GM21447 (cell line): ENCODE data around the gene ARHGEF7.

Experiments
- ATAC-seq: cut with Tn5 transposase; IDR thresholded peaks from one replicate; pipeline ENCODE4 v1.9.1; 2021; ENCODE audit not compliant: unreplicated experiment

The ARHGEF7 gene

DNA sequence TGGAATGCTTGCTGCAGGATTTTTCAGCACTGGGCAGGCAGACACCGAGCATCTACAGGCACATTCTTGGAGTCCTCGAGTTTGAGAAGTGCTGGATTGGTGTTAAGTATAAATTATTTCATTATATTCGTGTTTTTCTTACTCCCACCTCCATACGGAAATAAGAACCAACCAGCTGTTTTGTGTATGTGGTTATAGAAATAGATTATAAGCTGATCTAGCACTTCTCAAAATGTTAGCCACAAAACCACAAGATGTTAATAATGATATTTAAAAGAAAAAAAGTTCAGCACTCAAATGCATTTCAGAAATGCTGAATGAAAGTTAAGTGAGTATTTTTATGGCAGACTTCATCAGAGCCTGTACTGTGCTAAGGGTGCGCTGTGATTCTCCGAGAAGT lies 181.3 kb downstream of the ARHGEF7 start:
- no peak for ATAC-seq

GRCh38 chr13:111298214-111298975 lies 183.3 kb downstream of the ARHGEF7 start:
- ATAC-seq, result no peak

DNA sequence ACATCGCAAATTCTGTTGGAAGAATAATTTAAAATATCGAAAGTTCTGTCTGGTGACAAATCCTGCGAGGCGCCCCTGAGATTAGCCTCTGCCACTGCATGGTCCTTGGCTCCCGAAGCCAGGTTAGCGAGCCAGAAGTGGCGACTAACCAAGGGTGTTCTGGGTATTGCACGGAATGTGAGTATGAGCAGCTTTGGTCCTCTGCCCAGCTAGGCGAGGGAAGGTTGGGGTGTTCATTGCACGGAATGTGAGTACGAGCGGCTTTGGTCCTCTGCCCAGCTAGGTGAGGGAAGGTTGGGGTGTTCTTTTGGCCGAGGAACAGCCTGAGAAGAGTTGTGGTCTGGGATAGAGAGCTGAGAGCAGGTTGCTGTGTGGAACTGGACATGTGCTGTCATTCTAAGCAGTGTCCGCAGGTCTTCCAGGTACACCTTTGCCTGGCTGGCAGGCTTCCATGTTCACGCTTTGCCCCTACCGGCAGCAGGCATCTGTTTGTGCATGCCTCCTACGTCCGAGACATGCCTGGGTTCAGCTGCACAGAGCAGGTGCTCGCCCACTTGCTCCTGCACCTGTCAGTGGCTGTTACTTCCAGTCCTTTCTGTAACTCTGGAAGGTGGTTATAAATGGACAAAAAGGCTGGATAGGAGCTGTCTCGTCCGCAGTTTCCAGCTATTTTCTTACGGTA lies 187.1 kb downstream of the ARHGEF7 start:
- no peak for ATAC-seq

- ATAC-seq, result no peak
Observed at GRCh38 chr13:111303559-111303958, 188.4 kb downstream of the ARHGEF7 start.

DNA sequence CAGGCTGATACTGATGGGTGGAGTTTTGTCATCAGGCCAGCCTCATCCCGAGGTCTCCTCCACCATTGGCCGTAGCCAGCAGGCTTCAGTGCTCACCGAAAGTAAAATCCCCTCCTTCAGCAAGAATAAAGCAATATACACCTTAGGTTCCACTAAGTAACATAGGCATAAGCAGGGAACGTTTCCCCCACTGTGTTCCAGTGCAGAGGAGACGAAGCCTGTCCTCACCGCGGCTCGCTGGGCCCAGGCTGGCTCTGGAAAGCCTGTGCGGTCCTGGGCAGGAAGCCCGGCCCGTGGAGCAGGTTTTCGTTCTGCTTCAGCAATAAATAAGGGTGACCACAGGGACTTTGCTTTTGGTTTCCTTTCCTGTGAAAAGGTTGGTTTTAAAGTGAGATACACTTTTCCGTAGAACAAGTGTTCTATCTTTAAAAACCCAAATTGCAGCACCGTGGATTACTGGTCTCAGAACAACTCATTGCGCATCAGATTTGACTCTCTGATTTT lies 189.0 kb downstream of the ARHGEF7 start:
- peak; percentile 96 for ATAC-seq

DNA sequence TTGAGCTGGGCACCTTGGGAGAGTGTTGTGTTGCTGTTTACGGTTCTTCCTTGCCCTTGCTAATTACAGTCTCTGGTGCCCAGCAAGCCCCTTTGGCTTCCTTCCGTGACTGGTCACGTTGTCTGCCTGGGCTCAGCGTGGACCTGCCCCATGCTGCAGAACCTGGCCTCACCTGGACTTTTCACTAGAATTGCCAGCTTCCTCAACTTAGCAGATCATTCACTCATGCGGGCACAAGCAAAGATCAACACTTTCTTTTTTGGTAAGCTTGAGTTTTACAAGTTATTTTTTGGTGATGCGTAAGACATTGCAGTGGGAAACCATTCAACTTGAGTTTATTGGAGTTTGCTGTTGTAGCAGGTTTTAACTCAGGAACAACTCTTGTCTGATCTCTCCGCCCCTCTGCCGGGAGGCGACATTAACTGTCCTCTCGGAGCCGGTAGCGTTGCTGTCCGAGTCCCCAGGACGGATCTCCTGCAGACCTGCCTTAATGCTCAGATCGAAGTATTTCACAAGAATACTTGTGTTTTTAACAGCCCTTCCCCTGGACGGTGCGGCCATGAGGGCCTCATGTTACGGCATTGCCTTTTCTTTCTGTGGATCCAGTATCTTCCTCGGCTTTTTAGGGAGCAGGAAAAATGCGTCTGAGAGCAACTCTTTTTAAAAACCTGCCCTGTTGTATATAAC lies 189.6 kb downstream of the ARHGEF7 start:
- peak; percentile 34 for ATAC-seq

GRCh38 chr13:111312944-111313590 lies 198.0 kb downstream of the ARHGEF7 start:
- no peak for ATAC-seq

- no peak for ATAC-seq
Observed at GRCh38 chr13:111313911-111314425, 198.9 kb downstream of the ARHGEF7 start.

DNA sequence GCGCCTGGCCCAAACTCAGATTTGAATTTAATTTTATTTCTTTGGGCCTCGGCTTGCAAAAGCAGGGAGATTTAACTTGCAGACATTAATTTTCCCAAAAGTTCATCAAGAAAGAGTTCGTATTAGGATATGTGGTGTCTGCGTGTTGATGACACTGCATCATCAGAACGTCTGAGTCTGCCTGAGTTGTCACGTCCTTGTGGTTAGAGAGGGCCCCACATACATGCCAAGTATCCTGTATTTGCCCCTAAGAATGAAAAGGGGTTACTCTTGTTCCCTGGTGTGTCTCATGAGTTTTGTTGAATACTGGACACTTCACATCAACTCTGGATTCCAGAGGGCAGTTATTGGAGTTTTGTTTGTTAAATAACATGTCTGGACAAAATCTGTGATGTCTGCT lies 199.7 kb downstream of the ARHGEF7 start:
- no peak for ATAC-seq

- no peak for ATAC-seq
Observed at GRCh38 chr13:111315347-111315995, 200.4 kb downstream of the ARHGEF7 start.

DNA sequence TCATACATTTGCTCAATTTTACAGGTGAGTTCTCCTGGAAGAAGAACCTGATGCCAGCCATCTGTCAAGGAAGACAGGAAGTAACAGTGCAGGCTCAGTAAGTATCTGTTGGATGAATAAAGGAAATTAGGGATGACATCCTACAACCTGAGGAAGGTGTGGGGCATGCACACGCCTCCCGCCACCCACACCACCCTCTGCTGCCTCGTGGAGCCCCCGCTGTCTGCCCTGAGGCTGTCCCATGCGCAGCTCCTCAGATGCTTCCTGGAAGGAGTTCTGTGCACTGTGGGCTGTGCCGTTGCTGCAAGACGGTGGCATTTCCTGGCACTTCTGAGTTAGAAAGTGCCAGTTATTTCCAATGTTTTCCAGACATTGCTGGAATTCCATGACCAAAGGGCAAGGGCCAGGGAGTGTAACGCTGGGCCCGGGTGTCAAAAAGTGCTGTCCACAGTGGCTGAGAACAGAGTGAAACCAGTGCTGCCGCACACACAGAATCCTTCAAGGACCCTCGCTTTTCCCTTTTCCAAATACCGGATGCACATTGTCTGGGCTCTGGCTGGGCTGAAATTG lies 201.1 kb downstream of the ARHGEF7 start:
- ATAC-seq, result no peak

DNA sequence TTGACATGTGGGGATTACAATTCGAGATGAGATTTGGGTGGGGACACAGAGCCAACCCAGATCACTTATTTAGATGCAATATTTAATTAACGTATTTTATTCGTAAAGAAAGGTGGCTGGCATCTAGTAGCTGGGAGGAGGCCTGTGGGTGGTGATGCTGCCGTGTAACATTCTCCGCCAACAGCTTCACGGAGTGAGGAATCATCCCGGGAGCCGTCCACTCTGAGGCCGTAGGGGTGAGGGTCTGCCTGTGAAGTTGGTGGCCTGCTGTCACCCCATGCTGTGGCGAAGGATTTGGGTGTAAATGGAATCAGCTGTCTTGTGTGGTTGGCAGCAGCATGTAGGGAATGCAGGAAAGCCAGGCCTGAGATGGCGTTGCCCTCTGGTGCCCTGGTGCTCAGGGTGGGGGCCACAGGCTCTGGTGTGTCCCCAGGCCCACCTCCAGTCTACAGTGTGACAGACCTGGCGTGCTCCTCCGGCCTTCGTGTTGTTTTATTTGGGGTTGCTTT lies 202.0 kb downstream of the ARHGEF7 start:
- ATAC-seq, result no peak

DNA sequence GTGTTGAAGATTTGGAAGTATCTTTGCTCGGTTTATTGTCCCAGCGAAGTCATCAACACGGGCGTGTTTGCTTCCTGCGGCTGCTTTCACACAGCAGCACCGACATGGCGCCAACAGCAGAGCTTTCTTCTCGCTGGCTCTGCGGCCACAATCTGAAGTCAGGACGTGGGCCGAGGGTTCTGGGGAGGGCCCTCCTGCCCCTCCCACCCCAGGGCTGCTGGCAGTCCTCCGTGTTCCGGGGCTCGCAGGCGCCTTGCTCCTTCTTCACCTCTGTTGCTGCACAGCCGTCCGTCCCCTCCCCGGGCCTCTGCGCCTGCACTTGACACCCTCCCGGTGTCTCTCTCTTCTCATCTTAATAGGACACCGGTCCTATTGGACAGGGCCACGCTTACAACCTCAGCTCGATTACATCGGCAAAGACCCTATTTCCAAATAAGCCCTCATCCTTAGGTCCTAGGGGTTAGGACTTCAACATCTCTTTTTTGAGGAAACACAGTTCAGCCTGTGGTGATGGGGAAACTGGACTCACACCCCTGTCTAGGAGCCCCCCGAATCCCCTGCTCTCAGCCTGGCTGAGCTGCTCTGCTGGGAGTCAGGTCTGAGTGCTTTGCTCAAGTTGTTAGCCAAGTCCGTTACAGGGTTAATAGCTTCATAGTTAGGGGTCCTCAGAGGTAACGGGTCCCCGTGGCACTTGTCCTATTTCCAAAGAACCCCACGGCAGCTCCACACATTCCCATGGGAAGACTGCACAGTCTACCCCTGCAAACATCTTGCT lies 202.6 kb downstream of the ARHGEF7 start:
- no peak for ATAC-seq

DNA sequence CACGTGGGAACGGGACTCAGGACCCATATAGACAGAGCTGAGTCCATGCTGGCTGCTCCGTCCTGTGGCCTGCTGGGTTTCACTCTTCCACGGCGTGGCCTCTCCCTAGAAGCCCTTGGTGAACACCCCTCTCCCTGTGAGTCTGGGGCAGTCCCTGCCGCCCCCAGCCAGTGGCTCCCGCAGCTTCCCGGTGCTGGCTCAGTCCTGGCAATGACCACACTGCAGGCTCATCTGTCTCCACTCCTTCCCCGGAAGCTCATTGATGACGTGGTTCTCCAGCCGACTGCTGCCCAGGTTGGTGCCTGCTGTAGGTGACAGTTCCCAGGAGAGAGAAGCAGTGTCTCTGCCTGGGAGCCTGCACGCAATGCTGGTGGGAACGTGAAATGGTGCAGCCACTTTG lies 203.3 kb downstream of the ARHGEF7 start:
- ATAC-seq, result no peak

GRCh38 chr13:111319521-111319920 lies 204.4 kb downstream of the ARHGEF7 start:
- ATAC-seq, result no peak

DNA sequence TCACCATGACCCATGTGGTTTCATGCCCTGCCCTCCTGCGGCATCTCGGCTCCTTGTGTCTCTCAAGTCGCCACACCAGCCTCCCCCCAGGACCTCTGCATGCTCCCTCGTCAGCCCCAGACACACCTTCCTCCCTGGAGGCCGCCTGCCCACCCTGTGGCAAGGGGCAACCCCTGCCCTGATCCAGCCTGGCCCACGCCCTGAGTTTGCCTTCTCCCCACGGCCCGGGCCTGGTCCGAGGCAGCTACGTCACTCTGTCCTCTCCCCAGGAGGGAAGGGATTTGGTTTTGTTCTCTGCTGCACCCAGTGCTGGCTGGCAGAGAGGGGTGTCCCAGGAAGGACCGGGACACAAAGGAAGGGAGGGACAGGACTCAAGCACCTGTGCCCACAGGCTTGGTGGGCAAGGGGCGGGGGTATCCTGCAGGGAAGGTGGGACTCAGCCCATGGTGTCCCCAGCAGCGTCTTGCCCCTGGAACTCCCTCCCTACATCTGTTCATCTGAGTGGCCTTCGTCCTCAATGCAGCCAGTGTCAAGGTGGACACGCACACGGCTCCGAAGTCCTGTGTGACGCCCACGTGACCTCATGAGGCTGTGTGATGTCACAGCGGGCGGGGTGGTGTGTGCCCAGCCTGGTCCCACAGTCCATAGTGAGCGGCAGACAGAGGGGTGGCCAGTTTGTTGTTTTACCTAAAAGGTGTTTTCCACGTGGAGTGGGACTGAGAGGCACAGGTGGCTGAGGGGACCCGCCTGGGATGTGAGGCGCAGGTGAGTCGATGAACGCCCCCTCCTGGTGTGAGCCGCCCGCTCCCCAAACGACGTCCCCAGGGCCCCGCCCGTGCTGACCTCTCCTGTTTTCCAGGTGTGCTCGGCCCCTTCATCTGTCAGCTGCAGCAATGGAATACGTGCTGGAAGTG lies 205.1 kb downstream of the ARHGEF7 start, which contains the start of gene TEX29:
Gene TEX29 (plus strand): TSS at position 645 of the 914 bp plus-strand sequence. CDS start 249 bp downstream, at position 894.
- no peak for ATAC-seq

DNA sequence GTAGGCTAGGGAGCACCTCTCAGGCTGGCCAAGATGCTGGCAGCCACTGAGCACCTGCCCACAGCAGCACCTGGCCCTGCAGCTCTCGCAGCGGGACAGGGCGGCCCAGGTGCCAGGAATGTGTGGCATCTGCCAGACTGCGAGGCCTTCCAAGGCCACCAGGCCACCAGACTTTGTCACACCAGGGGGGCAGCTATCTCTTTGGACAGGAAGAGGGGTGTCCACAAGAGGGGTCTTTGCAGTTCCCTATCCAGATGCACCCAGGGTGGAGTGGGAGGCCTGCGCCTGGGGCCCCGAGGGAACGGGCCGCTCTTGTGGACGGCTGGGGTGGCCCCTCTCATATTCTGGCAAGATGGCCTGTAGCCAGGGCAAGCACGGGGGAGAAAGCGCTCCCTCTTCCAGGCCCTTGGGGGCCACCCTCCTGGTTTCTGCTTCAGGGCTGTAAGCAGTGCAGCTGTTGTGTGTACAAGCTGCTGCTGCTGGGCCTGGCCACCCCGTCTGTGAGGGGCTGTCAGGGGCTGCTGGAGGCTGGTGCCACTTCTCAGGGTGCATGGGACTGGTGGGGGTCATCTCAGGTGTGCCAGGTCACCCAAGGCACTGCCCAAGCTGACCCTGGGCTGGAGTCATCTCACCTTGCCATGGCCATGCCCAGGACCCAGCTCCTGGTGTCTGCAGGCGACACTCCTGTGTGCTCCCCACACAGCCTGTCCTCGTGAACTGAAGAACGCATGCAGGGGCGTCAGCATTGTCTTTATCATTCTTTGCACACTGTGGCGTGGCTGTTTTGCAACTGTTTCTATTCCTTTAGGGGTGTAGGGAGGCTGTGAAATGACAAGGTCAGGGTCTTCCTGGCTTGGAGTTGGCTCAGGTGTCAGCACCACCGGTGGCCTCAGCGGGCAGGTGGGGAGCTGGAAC lies 207.1 kb downstream of the ARHGEF7 start:
- no peak for ATAC-seq
